WI38 (cell line): ENCODE data around the gene SLC39A1.
"Not testable (repeated sequence)": the region's sequence is repeated elsewhere in the genome, so short reads cannot be mapped to it uniquely, and the experiment has no call there.

Source experiments
- H3K4me3 ChIP-seq: 2 replicates; pipeline ENCODE4 v1.5.1; 2011; ENCODE audit warnings: low read depth, mild to moderate bottlenecking, control low read depth, low read length
- TF ChIP-seq, protein P1 (sequence below): IDR thresholded peaks from 2 replicates; pipeline ENCODE4 v1.5.1; 2012; ENCODE audit warnings: low read depth, mild to moderate bottlenecking, control low read depth, low read length

The SLC39A1 gene

DNA sequence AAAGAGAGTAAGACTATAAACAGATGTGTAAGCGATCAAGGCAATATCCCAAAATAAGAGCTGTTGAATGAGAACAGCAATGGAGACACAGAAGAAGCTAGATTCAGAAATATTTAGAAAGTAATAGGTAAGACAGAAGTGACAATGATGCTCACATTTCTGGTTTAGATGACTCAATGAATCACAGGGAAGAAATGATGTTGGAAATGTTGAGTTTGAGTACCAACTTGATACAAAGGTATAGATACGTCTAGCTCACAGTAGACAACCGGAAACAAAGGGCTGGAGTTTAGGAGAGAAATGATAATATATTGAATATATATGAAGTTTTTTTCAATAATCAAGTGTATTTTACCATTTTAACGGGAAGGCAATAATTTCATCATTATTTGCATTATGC is 47.0 kb downstream of the SLC39A1 start:
- TF ChIP-seq, protein P1, sequence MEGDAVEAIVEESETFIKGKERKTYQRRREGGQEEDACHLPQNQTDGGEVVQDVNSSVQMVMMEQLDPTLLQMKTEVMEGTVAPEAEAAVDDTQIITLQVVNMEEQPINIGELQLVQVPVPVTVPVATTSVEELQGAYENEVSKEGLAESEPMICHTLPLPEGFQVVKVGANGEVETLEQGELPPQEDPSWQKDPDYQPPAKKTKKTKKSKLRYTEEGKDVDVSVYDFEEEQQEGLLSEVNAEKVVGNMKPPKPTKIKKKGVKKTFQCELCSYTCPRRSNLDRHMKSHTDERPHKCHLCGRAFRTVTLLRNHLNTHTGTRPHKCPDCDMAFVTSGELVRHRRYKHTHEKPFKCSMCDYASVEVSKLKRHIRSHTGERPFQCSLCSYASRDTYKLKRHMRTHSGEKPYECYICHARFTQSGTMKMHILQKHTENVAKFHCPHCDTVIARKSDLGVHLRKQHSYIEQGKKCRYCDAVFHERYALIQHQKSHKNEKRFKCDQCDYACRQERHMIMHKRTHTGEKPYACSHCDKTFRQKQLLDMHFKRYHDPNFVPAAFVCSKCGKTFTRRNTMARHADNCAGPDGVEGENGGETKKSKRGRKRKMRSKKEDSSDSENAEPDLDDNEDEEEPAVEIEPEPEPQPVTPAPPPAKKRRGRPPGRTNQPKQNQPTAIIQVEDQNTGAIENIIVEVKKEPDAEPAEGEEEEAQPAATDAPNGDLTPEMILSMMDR = no peak
- H3K4me3 ChIP-seq = no peak overlapping the region

DNA sequence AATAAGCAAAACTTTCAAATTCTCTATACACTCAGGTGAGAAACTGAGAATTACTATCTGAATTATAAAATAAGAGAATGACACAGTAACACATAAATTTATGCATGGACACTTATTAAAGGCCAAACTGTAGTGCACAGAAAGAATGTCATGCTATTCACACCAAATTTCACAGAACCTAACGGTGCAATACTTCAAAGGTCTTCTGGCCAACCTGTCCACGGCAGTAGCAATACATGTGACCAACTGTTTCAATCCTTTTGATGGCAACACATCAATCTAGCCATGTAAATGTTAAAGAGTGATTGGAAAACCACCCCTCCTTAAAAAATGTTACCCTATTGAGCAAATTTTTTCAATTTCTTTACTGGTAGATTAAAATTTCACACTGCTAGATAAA is 51.0 kb downstream of the SLC39A1 start:
- no peak overlapping the region for H3K4me3 ChIP-seq
- TF ChIP-seq, protein P1 = no peak

DNA sequence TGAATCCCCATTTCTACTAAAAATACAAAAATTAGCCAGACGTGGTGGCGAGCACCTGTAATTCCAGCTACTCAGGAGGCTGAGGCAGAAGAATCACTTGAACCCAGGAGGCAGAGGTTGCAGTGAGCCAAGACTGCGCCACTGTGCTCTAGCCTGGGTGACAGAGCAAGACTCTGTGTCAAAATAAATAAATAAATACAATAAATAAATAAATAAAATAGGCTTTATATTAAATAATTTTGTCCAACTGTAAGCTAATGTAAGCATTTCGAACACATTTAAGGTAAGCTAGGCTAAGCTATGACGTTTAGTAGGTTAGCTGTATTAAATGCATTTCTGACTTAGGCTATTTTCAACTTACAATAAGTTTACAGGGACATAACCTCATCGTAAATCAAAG is 52.8 kb downstream of the SLC39A1 start:
- not testable (repeated sequence) for H3K4me3 ChIP-seq
